Aorta (tissue), 5 donors: ENCODE data around the gene SFMBT1. TPM values are rescaled to one million over a fixed set of nuclear protein-coding genes. Genes with fewer than 3 reads are reported as not detected.
A peak's percentile ranks its signal among the peaks of the same experiment; 100 is the strongest.

Experiments
- ATAC-seq: fragments of 200-7000 bp; cut with Tn5 transposase; one replicate; pipeline ENCODE4 v1.9.1; 2022; ENCODE audit warnings: moderate library complexity; ENCODE audit not compliant: low FRiP score
- DNase-seq, 2 donors: peaks; one replicate each; pipeline ENCODE4 v3.0.0-alpha.2; 2020
- H3K27ac ChIP-seq, 2 donors: one replicate each; pipeline ENCODE4 v1.5.1; 2013; ENCODE audit warnings: low read length in 2 of 2, mild to moderate bottlenecking in 2 of 2, moderate library complexity in 2 of 2, control low read depth in 1 of 2, inconsistent platforms in 1 of 2, low read depth in 1 of 2
- H3K27me3 ChIP-seq, 2 donors: one replicate each; pipeline ENCODE4 v1.6.1; 2013; ENCODE audit warnings: control low read depth in 1 of 2, low read length in 1 of 2, mild to moderate bottlenecking in 1 of 2, moderate library complexity in 1 of 2; ENCODE audit not compliant: insufficient read depth in 2 of 2, control insufficient read depth in 1 of 2
- H3K36me3 ChIP-seq, 2 donors: one replicate each; pipeline ENCODE4 v1.6.1; 2013; ENCODE audit warnings: control low read depth in 1 of 2, low read length in 1 of 2, mild to moderate bottlenecking in 1 of 2; ENCODE audit not compliant: insufficient read depth in 2 of 2, control insufficient read depth in 1 of 2
- H3K4me1 ChIP-seq, 2 donors: one replicate each; pipeline ENCODE4 v1.6.1; 2013; ENCODE audit warnings: low read length in 2 of 2, control low read depth in 1 of 2, mild to moderate bottlenecking in 1 of 2, moderate library complexity in 1 of 2; ENCODE audit not compliant: insufficient read depth in 2 of 2, control insufficient read depth in 1 of 2
- H3K4me3 ChIP-seq, 2 donors: one replicate each; pipeline ENCODE4 v1.5.1; 2013; ENCODE audit warnings: low read length in 2 of 2, control low read depth in 1 of 2, mild to moderate bottlenecking in 1 of 2
- H3K9me3 ChIP-seq: one replicate; pipeline ENCODE4 v1.6.1; 2013; ENCODE audit warnings: mild to moderate bottlenecking, low read length; ENCODE audit not compliant: control insufficient read depth
- WGBS, 2 donors: extraction: QIAGEN DNeasy Blood & Tissue Kit; methylation state at CpG; one replicate each; pipeline ENCODE4 v1.1.7; 2013; 5-methylcytosine and 5-hydroxymethylcytosine counted together
- intact Hi-C, 2 donors: fragments of 100-400 bp; cut with DNase I; formaldehyde crosslinking; loops; one replicate each; pipeline versions ENCODE4 v1.14.2 to v1.15.0; 2022
- polyA plus RNA-seq, 2 donors: library from polyadenylated mRNA; stranded (reverse); fragments of 200-250 nt; gene quantifications; one replicate each; pipeline ENCODE4 v1.2.3, GENCODE V29; 2013
- total RNA-seq, 2 donors: library from RNA; stranded (reverse); fragmentation: NEBNext Ultra II Directional; extraction: Animal tissue kit (Norgen Biotek cat#: 25700); gene quantifications; one replicate each; pipeline ENCODE4 v1.2.1, GENCODE V29; 2021
- donor health status: healthy with polysubstance abuse.
- donor health status: Bipolar disorder and iron deficiency.
- donor health status: DM: no; HTN: no; CAD: no.
- donor health status: DM: no; HTN: no; CAD: no.
- donor health status: DM: yes; HTN: yes; CAD: no.

The SFMBT1 gene
- total and polyA plus RNA-seq, 4 donors, result 0.75 to 12.6 (median 5.4) TPM

DNA sequence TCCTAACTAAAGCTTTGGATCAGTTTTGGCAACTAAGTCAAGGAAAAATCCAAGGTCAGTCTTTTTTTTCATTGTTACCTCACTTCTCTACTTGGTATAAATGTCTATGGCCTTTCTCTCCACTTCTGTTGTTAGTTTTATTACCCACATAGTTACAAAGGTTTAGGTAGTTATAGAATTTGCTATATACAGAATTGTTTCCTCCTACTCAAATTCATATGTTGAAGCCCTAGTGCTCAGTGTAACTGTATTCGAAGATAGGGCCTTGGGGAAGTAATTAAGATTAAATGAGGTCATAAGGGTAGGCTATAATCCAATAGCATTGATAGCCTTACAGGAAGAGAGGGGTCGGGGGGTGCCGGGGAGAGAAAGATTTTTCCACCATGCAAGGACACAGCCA lies 128.8 kb downstream of the SFMBT1 start:
- DNase-seq, result no peak
- H3K4me3 ChIP-seq, result no peak overlapping the region
- H3K4me1 ChIP-seq, result no peaks in the 10 kb centered on the region
- peaks cover 0 to 5% of the 10 kb centered on the region in 2 donors for H3K36me3 ChIP-seq
- H3K9me3 ChIP-seq, result no peaks in the 10 kb centered on the region
- intact Hi-C loops, result no loop called here
- H3K27me3 ChIP-seq, result no peaks in the 10 kb centered on the region
- WGBS, 2 donors, result 94 to 98% methylated on average over 3 of the region's 3 CpGs
- H3K27ac ChIP-seq, result no peak overlapping the region
- no peak for ATAC-seq

GRCh38 chr3:52915294-52915693 lies 130.6 kb downstream of the SFMBT1 start:
- no peak for DNase-seq
- no peak overlapping the region for H3K4me3 ChIP-seq
- no peak for ATAC-seq
- WGBS, 2 donors, result 56 to 61% methylated on average over 6 of the region's 6 CpGs
- no peaks in the 10 kb centered on the region for H3K9me3 ChIP-seq
- H3K4me1 ChIP-seq, result no peaks in the 10 kb centered on the region
- no peaks in the 10 kb centered on the region for H3K27me3 ChIP-seq
- H3K27ac ChIP-seq, result peak overlapping the region in 1 of 2 donors; percentile 1
- intact Hi-C loops, result no loop called here
- H3K36me3 ChIP-seq, result peaks cover 0 to 5% of the 10 kb centered on the region in 2 donors

DNA sequence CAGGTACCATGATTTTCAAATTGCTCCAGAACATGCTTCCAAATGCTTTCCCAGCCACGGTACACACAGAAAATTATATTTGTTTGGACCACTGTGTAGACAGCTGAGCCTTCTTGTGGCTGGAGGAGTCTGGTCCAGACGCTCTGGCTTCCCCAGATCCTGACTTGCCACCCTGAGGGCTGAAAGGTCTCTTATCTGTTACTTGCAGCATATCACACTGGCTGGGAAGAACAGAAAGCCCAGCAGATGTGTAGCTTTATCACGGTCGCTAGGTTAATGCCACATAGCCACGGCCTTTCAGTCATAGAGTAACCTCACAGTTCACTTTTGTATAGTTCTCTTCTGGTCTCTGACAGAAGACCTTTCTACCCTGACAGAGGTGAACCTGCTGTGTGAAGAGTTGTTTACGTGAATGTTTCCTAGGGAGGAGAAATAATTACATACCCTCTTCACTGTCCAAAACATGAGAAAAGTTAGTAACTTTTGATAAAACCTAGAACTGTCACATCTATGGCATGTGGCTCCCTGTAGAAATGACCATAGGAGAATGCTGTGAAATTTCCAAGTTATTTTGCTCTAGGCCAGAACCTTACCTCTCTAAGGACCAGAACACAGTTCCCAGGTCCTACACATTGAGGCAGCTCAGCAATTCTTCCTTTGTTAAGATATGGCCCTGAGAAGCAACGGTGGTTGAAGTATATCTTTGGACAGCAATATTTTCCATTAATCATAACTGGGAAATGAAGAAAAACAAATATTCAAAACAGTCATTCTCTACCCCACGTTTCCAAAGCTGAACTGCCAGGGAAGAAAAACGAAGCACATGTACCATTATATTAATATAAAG lies 132.8 kb downstream of the SFMBT1 start:
- no peak for ATAC-seq
- H3K27ac ChIP-seq, result no peak overlapping the region
- no peaks in the 10 kb centered on the region for H3K27me3 ChIP-seq
- intact Hi-C loops, result no loop called here
- H3K4me3 ChIP-seq, result no peak overlapping the region
- 62% methylated on average over 9 of the region's 9 CpGs for WGBS, 2 donors
- no peaks in the 10 kb centered on the region for H3K36me3 ChIP-seq
- H3K9me3 ChIP-seq, result no peaks in the 10 kb centered on the region
- H3K4me1 ChIP-seq, result no peaks in the 10 kb centered on the region
- DNase-seq, result no peak

DNA sequence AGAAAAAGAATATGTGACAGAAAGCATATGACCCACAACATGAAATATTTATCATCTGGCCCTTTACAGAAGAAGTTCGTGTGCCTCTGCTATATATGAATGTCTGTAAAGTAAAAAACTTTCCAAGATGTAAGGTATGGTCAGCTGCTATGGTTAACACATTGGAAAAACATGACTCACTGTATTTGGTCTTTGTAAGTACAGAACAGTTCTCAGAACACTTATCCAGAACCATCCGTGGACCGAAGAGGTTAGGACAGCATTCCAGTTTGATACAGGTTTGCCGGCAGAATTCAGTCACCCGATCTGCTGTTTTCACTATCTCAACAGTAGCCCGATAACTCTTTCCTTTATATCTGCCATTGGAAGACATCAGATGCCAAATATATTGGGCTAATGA lies 135.1 kb downstream of the SFMBT1 start:
- ATAC-seq (no peak), DNase-seq (no peak)
- Histone ChIP-seq H3K27me3 (no peaks in the 10 kb centered on the region), H3K9me3 (no peaks in the 10 kb centered on the region), H3K4me3 (no peak overlapping the region), H3K36me3 (no peaks in the 10 kb centered on the region), H3K27ac (no peak overlapping the region), H3K4me1 (no peaks in the 10 kb centered on the region)
- WGBS, 2 donors, result 76 to 84% methylated on average over 6 of the region's 6 CpGs
- intact Hi-C loops, result no loop called here

DNA sequence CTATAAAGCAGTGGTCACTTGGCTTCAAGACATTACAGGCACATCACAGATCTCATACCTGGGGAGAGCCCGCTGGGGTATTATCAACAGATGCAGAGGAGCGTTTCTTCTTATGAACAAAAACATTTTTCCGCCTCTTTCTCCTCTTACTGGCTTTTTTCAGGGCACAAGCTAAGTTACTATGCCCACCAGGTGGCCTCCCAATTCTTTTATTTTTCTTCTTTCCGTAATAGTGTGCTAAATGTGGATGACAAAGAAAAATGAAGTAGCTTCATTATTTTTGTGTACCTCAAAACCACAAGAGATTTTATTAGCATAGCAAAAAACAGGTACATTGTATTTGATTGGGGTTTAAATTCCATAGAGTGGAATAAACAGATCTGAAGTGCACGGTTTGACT lies 138.4 kb downstream of the SFMBT1 start:
- ATAC-seq, result no peak
- DNase-seq, result no peak
- H3K4me3 ChIP-seq, result no peak overlapping the region
- no peaks in the 10 kb centered on the region for H3K36me3 ChIP-seq
- intact Hi-C loops, result no loop called here
- H3K4me1 ChIP-seq, result no peaks in the 10 kb centered on the region
- WGBS, 2 donors, result 83 to 88% methylated on average over 5 of the region's 5 CpGs
- H3K27ac ChIP-seq, result no peak overlapping the region
- H3K27me3 ChIP-seq, result no peaks in the 10 kb centered on the region
- no peaks in the 10 kb centered on the region for H3K9me3 ChIP-seq

DNA sequence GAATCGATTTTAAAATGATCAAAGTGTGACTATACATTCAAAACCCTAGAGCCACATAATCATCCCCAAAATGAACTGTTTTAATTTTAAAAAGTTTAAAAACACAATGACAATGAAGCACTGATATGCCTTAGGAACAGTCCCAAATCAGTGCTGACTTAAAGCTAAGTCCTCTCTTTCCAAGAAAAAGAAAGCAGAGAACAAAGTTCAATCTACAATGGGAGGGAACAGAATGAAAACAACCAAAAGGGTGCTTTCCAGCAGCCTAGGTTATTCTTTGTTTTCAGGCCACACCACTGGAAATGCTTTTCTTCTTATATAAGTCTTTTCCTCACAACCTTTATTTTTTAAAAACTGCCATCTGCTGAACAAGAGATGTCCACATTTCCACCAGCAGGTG lies 141.3 kb downstream of the SFMBT1 start:
- intact Hi-C loops, result no loop called here
- Histone ChIP-seq H3K27ac (no peak overlapping the region), H3K4me1 (no peaks in the 10 kb centered on the region), H3K4me3 (no peak overlapping the region), H3K9me3 (no peaks in the 10 kb centered on the region), H3K27me3 (no peaks in the 10 kb centered on the region), H3K36me3 (no peaks in the 10 kb centered on the region)
- DNase-seq, result no peak
- 77 to 89% methylated on average over 1 of the region's 1 CpG for WGBS, 2 donors
- no peak for ATAC-seq

- Histone ChIP-seq H3K4me3 (no peak overlapping the region), H3K9me3 (no peaks in the 10 kb centered on the region), H3K36me3 (no peaks in the 10 kb centered on the region), H3K27me3 (no peaks in the 10 kb centered on the region), H3K27ac (no peak overlapping the region), H3K4me1 (no peaks in the 10 kb centered on the region)
- WGBS, 2 donors, result 87 to 89% methylated on average over 3 of the region's 3 CpGs
- no peak for ATAC-seq
- intact Hi-C loops, result no loop called here
- no peak for DNase-seq
These were observed 141.9 kb downstream of the SFMBT1 start for GRCh38 chr3:52904000-52904399.

GRCh38 chr3:52897130-52898122 lies 148.4 kb downstream of the SFMBT1 start, which contains the start of gene STIMATE:
Gene STIMATE (minus strand): TSS chr3:52897548. CDS start chr3:52897450, 98 bp downstream.
- intact Hi-C loops, result loop anchor here in 1 of 2 donors (5.0 kb wide), 2 partner anchors 125 to 215 kb away; partner anchors contain the start of gene NEK4
- H3K9me3 ChIP-seq, result no peaks in the 10 kb centered on the region
- H3K27me3 ChIP-seq, result no peaks in the 10 kb centered on the region
- DNase-seq (peak; percentile 93 to 97), ATAC-seq (peak; percentile 96)
- H3K27ac ChIP-seq, result peak within 1 kb of the TSS; percentile 61 to 62
- H3K4me3 ChIP-seq, result peak within 1 kb of the TSS; percentile 75 to 79
- 1% methylated on average over 58 to 85 of the region's 85 CpGs for WGBS, 2 donors
- peaks cover 2 to 11% of the 10 kb centered on the region in 2 donors for H3K4me1 ChIP-seq
- H3K36me3 ChIP-seq, result no peaks in the 10 kb centered on the region
